ENCODE data around the gene JMJD8.
A peak's percentile ranks its signal among the peaks of the same experiment; 100 is the strongest.
"Not testable (repeated sequence)": the region's sequence is repeated elsewhere in the genome, so short reads cannot be mapped to it uniquely, and the experiment has no call there.

JMJD8 gene

GRCh38 chr16:692356-693108 lies 8.4 kb upstream of the JMJD8 start:
- no peak for DNase-seq (ENCODE audit: low spot score)

- DNase-seq (ENCODE audit: low spot score) = not testable (repeated sequence)
Measured at GRCh38 chr16:691242-691641, 7.1 kb upstream of the JMJD8 start.

GRCh38 chr16:689175-689897 lies 5.2 kb upstream of the JMJD8 start:
- no peak for DNase-seq (ENCODE audit: low spot score)

GRCh38 chr16:687499-687898 lies 3.4 kb upstream of the JMJD8 start:
- no peak for DNase-seq (ENCODE audit: low spot score)

GRCh38 chr16:686459-687260 lies 2.5 kb upstream of the JMJD8 start:
- DNase-seq (ENCODE audit: low spot score) = no peak

- DNase-seq (ENCODE audit: low spot score) = no peak
Measured at GRCh38 chr16:685967-686366, 1.8 kb upstream of the JMJD8 start.

- DNase-seq (ENCODE audit: low spot score) = no peak
Measured at GRCh38 chr16:684961-685696, 995 bp upstream of the JMJD8 start.

GRCh38 chr16:683396-684070 lies 601 bp downstream of the JMJD8 start:
- no peak for DNase-seq (ENCODE audit: low spot score)

- DNase-seq (ENCODE audit: low spot score) = no peak
Measured at GRCh38 chr16:682493-683395, 1.4 kb downstream of the JMJD8 start.

GRCh38 chr16:681746-682427 lies 2.2 kb downstream of the JMJD8 start:
- DNase-seq (ENCODE audit: low spot score) = no peak

- DNase-seq (ENCODE audit: low spot score) = no peak
Measured at GRCh38 chr16:680967-681745, 3.0 kb downstream of the JMJD8 start.

GRCh38 chr16:680625-680945 lies 3.5 kb downstream of the JMJD8 start:
- no peak for DNase-seq (ENCODE audit: low spot score)

- peak; percentile 72 for DNase-seq (ENCODE audit: low spot score)
Measured at GRCh38 chr16:679814-680624, 4.1 kb downstream of the JMJD8 start, which contains the start of gene STUB1. TSS of gene STUB1 (plus strand) at chr16:680410. CDS start at chr16:680526, 116 bp downstream.

GRCh38 chr16:678858-679813 lies 5.0 kb downstream of the JMJD8 start:
- peak; percentile 80 for DNase-seq (ENCODE audit: low spot score)

- peak; percentile 69 for DNase-seq (ENCODE audit: low spot score)
Measured at GRCh38 chr16:678209-678857, 5.8 kb downstream of the JMJD8 start.

All from cerebellar cortex (tissue), 1 donor.